Ishikawa (cell line): Measurements from ENCODE around the gene MESD.

Experiments used
- CEBPB ChIP-seq: IDR thresholded peaks from 2 replicates; pipeline ENCODE4 v1.6.1; 2012
- CREB1 ChIP-seq: IDR thresholded peaks from 2 replicates; pipeline ENCODE4 v1.6.1; 2012; ENCODE audit warnings: low read depth
- EGR1 ChIP-seq: IDR thresholded peaks from 2 replicates; pipeline ENCODE4 v1.6.1; 2012
- EP300 ChIP-seq: IDR thresholded peaks from 2 replicates; pipeline ENCODE4 v1.6.1; 2012; ENCODE audit warnings: borderline replicate concordance
- FOXM1 ChIP-seq: IDR thresholded peaks from 2 replicates; pipeline ENCODE4 v1.6.1; 2012; ENCODE audit warnings: low read depth, borderline replicate concordance
- MAX ChIP-seq: IDR thresholded peaks from 2 replicates; pipeline ENCODE4 v1.6.1; 2012
- NFIC ChIP-seq: IDR thresholded peaks from 2 replicates; pipeline ENCODE4 v1.6.1; 2012
- RAD21 ChIP-seq: IDR thresholded peaks from 2 replicates; pipeline ENCODE4 v1.6.1; 2012; ENCODE audit warnings: low read depth
- REST ChIP-seq: IDR thresholded peaks from 2 replicates; pipeline ENCODE4 v1.6.1; 2012; ENCODE audit warnings: low read depth, mild to moderate bottlenecking
- TAF1 ChIP-seq: IDR thresholded peaks from 2 replicates; pipeline ENCODE4 v1.6.1; 2012; ENCODE audit warnings: low read depth, mild to moderate bottlenecking
- TCF12 ChIP-seq: IDR thresholded peaks from 2 replicates; pipeline ENCODE4 v1.6.1; 2012; ENCODE audit warnings: low read depth
- TEAD4 ChIP-seq: IDR thresholded peaks from 2 replicates; pipeline ENCODE4 v1.6.1; 2012
- USF1 ChIP-seq: IDR thresholded peaks from 2 replicates; pipeline ENCODE4 v1.6.1; 2012
- YY1 ChIP-seq: IDR thresholded peaks from 2 replicates; pipeline ENCODE4 v1.6.1; 2012; ENCODE audit warnings: low read depth
- ZBTB7A ChIP-seq: IDR thresholded peaks from 2 replicates; pipeline ENCODE4 v1.6.1; 2012; ENCODE audit warnings: low read depth

The MESD gene

GRCh38 chr15:81029414-81030300 lies 40.0 kb upstream of the MESD start:
- no peak for TF ChIP-seq REST
- no peak for TF ChIP-seq USF1
- TF ChIP-seq YY1, result no peak
- TF ChIP-seq CREB1, result no peak
- TF ChIP-seq TAF1, result no peak
- no peak for TF ChIP-seq TEAD4
- TF ChIP-seq EP300, result no peak
- TF ChIP-seq CEBPB, result no peak
- TF ChIP-seq NFIC, result no peak
- no peak for TF ChIP-seq MAX
- TF ChIP-seq TCF12, result no peak
- no peak for TF ChIP-seq ZBTB7A
- no peak for TF ChIP-seq RAD21
- TF ChIP-seq FOXM1, result no peak
- no peak for TF ChIP-seq EGR1

GRCh38 chr15:81026836-81027599 lies 37.4 kb upstream of the MESD start:
- TF ChIP-seq EP300, result no peak
- TF ChIP-seq FOXM1, result no peak
- TF ChIP-seq TEAD4, result no peak
- no peak for TF ChIP-seq NFIC
- no peak for TF ChIP-seq EGR1
- TF ChIP-seq TAF1, result no peak
- TF ChIP-seq TCF12, result no peak
- TF ChIP-seq REST, result no peak
- TF ChIP-seq CEBPB, result no peak
- no peak for TF ChIP-seq CREB1
- TF ChIP-seq RAD21, result no peak
- no peak for TF ChIP-seq ZBTB7A
- TF ChIP-seq MAX, result no peak
- TF ChIP-seq USF1, result no peak
- TF ChIP-seq YY1, result no peak

- TF ChIP-seq TAF1, result no peak
- no peak for TF ChIP-seq MAX
- no peak for TF ChIP-seq EGR1
- no peak for TF ChIP-seq CREB1
- no peak for TF ChIP-seq YY1
- no peak for TF ChIP-seq EP300
- TF ChIP-seq NFIC, result no peak
- no peak for TF ChIP-seq RAD21
- TF ChIP-seq USF1, result no peak
- no peak for TF ChIP-seq ZBTB7A
- TF ChIP-seq FOXM1, result no peak
- no peak for TF ChIP-seq TCF12
These were observed 36.2 kb upstream of the MESD start for GRCh38 chr15:81025721-81026370.

GRCh38 chr15:81024936-81025335 lies 35.3 kb upstream of the MESD start:
- TF ChIP-seq USF1, result no peak
- no peak for TF ChIP-seq YY1
- no peak for TF ChIP-seq TEAD4
- no peak for TF ChIP-seq CREB1
- no peak for TF ChIP-seq REST
- TF ChIP-seq EGR1, result no peak
- no peak for TF ChIP-seq TAF1
